Lower lobe of right lung (tissue), 2 donors: ENCODE measurements around the gene ZEB2. TPM values are rescaled to one million over a fixed set of nuclear protein-coding genes. Genes with fewer than 3 reads are reported as not detected.

Source experiments
- ATAC-seq, 2 donors: fragments of 200-7000 bp; cut with Tn5 transposase; one replicate each; pipeline ENCODE4 v1.9.1; 2020 to 2022; ENCODE audit warnings: mild to moderate bottlenecking in 2 of 2, moderate library complexity in 2 of 2
- DNase-seq: peaks from one replicate; pipeline ENCODE4 v3.0.0-alpha.2; 2020
- H3K27ac ChIP-seq: fragments of 200-600 bp; one replicate; pipeline ENCODE4 v1.8.0; 2022
- H3K27me3 ChIP-seq: fragments of 200-600 bp; one replicate; pipeline ENCODE4 v1.8.0; 2022; ENCODE audit warnings: low read depth
- H3K36me3 ChIP-seq: fragments of 200-600 bp; one replicate; pipeline ENCODE4 v1.8.0; 2022; ENCODE audit warnings: mild to moderate bottlenecking
- H3K4me1 ChIP-seq: fragments of 200-600 bp; one replicate; pipeline ENCODE4 v1.8.0; 2022
- H3K4me3 ChIP-seq: fragments of 200-600 bp; one replicate; pipeline ENCODE4 v1.8.0; 2022; ENCODE audit warnings: mild to moderate bottlenecking
- H3K9me3 ChIP-seq: fragments of 200-600 bp; one replicate; pipeline ENCODE4 v1.8.0; 2022
- CTCF ChIP-seq: fragments of 200-600 bp; IDR thresholded peaks from one replicate; pipeline ENCODE4 v1.8.0; 2022; ENCODE audit warnings: antibody characterized with exemption, mild to moderate bottlenecking
- intact Hi-C: fragments of 100-400 bp; cut with DNase I; formaldehyde crosslinking; loops from one replicate; pipeline ENCODE4 v1.11.0; 2022
- total RNA-seq: library from RNA; stranded (reverse); fragmentation: NEBNext Ultra II Directional; extraction: Animal tissue kit (Norgen Biotek cat#: 25700); gene quantifications from one replicate; pipeline ENCODE4 v1.2.1, GENCODE V29; 2021
- donor health status: DM: no; HTN: yes; CAD: no; lungs with severe emphysema.

The ZEB2 gene
- total RNA-seq, 1 donor from 2014 or later: 220 TPM

DNA sequence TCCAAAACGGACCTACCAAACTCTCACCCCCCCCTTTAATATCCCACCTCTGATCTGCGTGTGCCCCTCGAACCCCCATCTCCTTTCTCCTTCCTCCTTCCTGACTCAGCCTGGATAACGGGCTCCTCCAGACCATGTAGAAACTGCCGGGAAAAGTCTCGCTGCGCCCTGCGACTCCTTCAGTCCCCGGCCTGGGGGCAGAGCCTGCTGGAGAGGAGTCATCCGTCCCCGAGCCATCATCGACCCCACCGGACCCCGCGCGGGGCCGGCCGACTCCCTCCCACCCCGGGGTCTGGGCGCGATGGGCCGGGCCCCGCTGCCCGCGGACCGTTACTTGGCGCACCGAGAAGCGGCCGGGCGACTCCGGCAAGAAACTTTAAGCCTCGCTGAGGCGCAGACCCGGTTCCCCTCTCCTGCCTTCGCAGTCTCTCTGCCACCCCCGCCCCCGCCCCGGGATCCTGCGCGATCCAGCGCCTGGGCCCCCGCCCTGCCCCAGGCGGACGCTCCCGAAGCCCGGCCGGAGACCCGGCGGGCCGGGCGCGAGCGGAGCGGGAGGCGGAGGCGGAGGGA lies 3.4 kb downstream of the ZEB2 start:
- intact Hi-C loops: no loop called here
- peak; percentile 53 for DNase-seq
- TF ChIP-seq CTCF: no peak

GRCh38 chr2:144515696-144516410 lies 4.1 kb downstream of the ZEB2 start:
- Histone ChIP-seq H3K9me3 (no peaks in the 10 kb centered on the region), H3K36me3 (peaks cover 3% of the 10 kb centered on the region), H3K4me1 (peaks cover 29% of the 10 kb centered on the region), H3K27ac (peak overlapping the region; percentile 98), H3K4me3 (peak overlapping the region; percentile 70), H3K27me3 (peaks cover 14% of the 10 kb centered on the region)
- DNase-seq (peak; percentile 68), ATAC-seq (peak; percentile 21 to 37)
- intact Hi-C loops: no loop called here
- TF ChIP-seq CTCF: no peak

More for the DNA sequence above, 3.4 kb downstream of the ZEB2 start:
- peaks cover 3% of the 10 kb centered on the region for H3K36me3 ChIP-seq
- H3K4me3 ChIP-seq: peak overlapping the region; percentile 70
- peaks cover 28% of the 10 kb centered on the region for H3K4me1 ChIP-seq
- no peaks in the 10 kb centered on the region for H3K9me3 ChIP-seq
- peak overlapping the region; percentile 98 for H3K27ac ChIP-seq
- peak; percentile 9 to 18 for ATAC-seq
- H3K27me3 ChIP-seq: peaks cover 14% of the 10 kb centered on the region

- H3K27ac ChIP-seq: peak overlapping the region; percentile 98
- H3K4me3 ChIP-seq: peak overlapping the region; percentile 70
- intact Hi-C loops: no loop called here
- DNase-seq (no peak), ATAC-seq (no peak)
- H3K4me1 ChIP-seq: peaks cover 35% of the 10 kb centered on the region
- H3K27me3 ChIP-seq: peaks cover 14% of the 10 kb centered on the region
- H3K36me3 ChIP-seq: peaks cover 3% of the 10 kb centered on the region
- TF ChIP-seq CTCF: no peak
- no peaks in the 10 kb centered on the region for H3K9me3 ChIP-seq
Observed at GRCh38 chr2:144515099-144515695, 4.7 kb downstream of the ZEB2 start.

DNA sequence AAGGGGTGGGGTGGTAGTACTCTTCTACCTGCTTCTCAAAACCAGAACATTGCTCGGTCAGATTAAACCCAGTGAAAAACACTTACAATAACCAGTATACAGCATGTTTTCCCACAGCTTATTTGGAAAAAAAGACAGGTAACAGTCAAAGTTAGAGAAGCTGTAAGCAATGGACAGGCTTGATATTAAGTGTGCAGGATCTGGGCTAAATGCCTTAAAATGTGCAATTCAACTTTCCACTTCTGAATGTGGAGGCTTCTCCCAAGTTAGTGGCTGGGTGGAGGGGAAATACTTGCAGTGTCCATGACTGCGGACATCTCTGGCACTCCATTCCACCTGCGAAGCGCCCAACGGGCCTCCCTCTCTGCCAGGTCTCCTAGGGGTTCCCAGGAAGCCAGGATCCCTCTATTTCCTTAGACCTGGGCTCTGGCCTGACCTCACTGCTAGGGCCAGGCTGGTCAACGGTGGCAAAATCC lies 5.3 kb downstream of the ZEB2 start:
- no peaks in the 10 kb centered on the region for H3K9me3 ChIP-seq
- no peak for TF ChIP-seq CTCF
- peaks cover 10% of the 10 kb centered on the region for H3K27me3 ChIP-seq
- H3K27ac ChIP-seq: peak overlapping the region; percentile 98
- ATAC-seq: no peak
- peaks cover 3% of the 10 kb centered on the region for H3K36me3 ChIP-seq
- intact Hi-C loops: no loop called here
- H3K4me1 ChIP-seq: peaks cover 41% of the 10 kb centered on the region
- DNase-seq: no peak
- peak overlapping the region; percentile 70 for H3K4me3 ChIP-seq

- peaks cover 49% of the 10 kb centered on the region for H3K4me1 ChIP-seq
- intact Hi-C loops: no loop called here
- ATAC-seq (peak in 1 of 2 donors; percentile 1), DNase-seq (no peak)
- H3K27me3 ChIP-seq: peaks cover 6% of the 10 kb centered on the region
- H3K27ac ChIP-seq: peak overlapping the region; percentile 98
- H3K4me3 ChIP-seq: peak overlapping the region; percentile 70
- no peak for TF ChIP-seq CTCF
- no peaks in the 10 kb centered on the region for H3K9me3 ChIP-seq
- peaks cover 3% of the 10 kb centered on the region for H3K36me3 ChIP-seq
Observed at GRCh38 chr2:144513388-144514101, 6.4 kb downstream of the ZEB2 start.
